Parietal lobe (tissue), 1 donor: ENCODE data around the gene COL15A1. TPM values are rescaled to one million over a fixed set of nuclear protein-coding genes. Genes with fewer than 3 reads are reported as not detected.

Experiments used
- total RNA-seq: library from RNA; depleted of rRNA; stranded (reverse); fragments of >200 nt; gene quantifications from one replicate; pipeline ENCODE4 v1.2.3, GENCODE V29; 2014

COL15A1 gene
- total RNA-seq, result 11.3 TPM

DNA sequence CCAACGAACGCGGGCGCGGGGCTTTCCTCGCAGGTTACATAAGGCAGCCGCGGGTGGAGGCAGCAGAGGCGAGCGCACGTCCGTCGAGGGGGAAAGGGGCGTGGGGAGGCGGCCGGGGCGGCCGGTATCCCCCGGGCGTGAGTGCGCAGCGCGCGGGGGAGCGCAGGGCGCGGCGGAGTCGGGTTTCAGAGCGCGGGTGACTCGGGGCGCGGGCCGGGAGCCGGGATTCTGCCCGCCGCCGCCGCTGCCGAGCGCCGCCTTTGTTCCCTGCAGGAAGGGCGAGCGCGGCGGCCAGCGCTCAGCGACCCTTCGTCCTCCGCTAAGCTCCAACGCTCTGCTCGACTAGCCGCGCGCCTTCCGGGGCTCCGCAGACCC is at the start of gene COL15A1:
TSS of gene COL15A1 (plus strand) at position 226 of the 375 bp plus-strand sequence. CDS start 155 bp downstream, outside the sequence.

DNA sequence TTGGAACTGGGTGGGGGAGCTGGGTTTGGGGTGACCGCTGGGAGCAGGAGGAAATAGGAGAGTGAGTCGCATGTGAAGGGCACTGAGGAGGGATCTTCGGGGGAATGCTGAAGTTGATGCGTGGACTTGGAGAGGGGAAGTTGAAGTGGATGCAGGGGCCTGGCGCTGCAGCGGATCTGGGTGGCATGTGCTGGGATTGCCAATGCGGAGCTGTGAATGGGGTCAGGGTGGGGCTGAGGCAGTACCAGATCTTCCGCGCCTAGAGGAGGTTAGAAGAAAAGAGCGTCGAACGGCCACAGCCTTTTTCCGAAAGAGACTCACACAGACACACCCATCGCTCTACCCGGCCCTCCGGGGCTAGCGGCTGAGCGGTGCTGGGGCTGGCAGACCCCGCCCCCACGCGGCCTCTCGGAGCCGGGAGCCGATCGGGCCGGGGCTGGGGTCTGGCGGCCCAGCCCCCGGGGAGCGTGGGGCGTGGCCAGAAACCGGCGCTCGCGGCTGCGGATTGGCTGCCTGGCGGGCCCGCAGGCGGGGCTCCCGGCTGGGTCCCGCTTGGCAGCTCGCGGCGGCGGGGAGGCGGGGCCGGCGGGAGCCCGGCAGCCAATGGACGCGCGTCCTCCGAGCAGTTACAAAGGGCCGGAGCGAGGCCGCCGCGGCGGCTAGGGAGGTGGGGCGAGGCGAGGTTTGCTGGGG is 160.9 kb downstream of the COL15A1 start, which contains the start of gene TGFBR1:
TSS of gene TGFBR1 (plus strand) at position 655 of the 693 bp plus-strand sequence. CDS start 93 bp downstream, outside the sequence.

Other genes starting within 250 kb of the COL15A1 start
- 68.9 TPM for gene GABBR2, start 235.0 kb upstream of the COL15A1 start, total RNA-seq
- 11.3 TPM for gene ANKS6, start 147.4 kb upstream of the COL15A1 start, total RNA-seq
- gene GALNT12, start 136.2 kb upstream of the COL15A1 start, total RNA-seq, result 1.9 TPM
- 82.9 TPM for gene TGFBR1, start 161.2 kb downstream of the COL15A1 start, total RNA-seq